D721Med (cell line): Measurements from ENCODE around the gene WNT2B.
A peak's percentile ranks its signal among the peaks of the same experiment; 100 is the strongest.
"Not testable (repeated sequence)": the region's sequence is repeated elsewhere in the genome, so short reads cannot be mapped to it uniquely, and the experiment has no call there.

Experiments used
- DNase-seq: peaks from one replicate; pipeline ENCODE4 v3.0.0; 2011; ENCODE audit warnings: low spot score; ENCODE audit not compliant: insufficient read length
- FAIRE-seq: peaks from 2 replicates; lab custom pipeline; 2011; peaks lifted over from hg19 to GRCh38; lab: Jason Lieb, UNC
- TF ChIP-seq, protein P1 (sequence below): IDR thresholded peaks from 2 replicates; pipeline ENCODE4 v1.5.1; 2012; ENCODE audit warnings: mild to moderate bottlenecking, control low read depth; ENCODE audit not compliant: insufficient read depth; ENCODE audit errors: missing control alignments

WNT2B gene

DNA sequence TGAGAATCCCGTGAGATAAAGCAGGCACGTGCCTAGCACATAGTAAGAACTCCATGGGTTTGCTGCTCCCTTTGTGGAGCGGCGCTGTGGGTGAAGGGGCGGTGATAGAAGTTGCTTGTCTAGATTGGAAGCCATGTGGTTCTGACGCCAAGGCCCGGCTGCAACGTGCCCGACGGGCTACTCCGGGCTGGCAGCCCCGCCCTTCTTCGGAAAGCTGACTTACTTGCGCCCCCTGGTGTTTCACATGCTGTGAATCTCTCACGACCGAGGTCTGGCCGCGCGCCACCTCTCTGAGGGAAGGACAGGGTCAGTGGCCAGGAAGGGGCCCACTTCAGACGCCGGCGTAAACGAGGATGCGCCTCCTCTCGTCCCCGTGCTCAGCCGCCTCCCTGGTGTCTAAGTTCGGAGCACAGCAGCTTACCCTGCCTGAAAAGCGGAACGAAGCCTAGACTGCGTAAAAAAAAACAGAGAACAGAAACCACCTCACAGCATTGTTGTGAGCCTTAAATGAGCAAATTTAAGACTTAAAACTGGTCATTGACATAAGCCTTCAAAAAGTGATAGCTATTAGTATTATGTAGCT lies 42.6 kb upstream of the WNT2B start:
- FAIRE-seq (no peak), DNase-seq (peak; percentile 53)
- TF ChIP-seq, protein P1, sequence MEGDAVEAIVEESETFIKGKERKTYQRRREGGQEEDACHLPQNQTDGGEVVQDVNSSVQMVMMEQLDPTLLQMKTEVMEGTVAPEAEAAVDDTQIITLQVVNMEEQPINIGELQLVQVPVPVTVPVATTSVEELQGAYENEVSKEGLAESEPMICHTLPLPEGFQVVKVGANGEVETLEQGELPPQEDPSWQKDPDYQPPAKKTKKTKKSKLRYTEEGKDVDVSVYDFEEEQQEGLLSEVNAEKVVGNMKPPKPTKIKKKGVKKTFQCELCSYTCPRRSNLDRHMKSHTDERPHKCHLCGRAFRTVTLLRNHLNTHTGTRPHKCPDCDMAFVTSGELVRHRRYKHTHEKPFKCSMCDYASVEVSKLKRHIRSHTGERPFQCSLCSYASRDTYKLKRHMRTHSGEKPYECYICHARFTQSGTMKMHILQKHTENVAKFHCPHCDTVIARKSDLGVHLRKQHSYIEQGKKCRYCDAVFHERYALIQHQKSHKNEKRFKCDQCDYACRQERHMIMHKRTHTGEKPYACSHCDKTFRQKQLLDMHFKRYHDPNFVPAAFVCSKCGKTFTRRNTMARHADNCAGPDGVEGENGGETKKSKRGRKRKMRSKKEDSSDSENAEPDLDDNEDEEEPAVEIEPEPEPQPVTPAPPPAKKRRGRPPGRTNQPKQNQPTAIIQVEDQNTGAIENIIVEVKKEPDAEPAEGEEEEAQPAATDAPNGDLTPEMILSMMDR: peak; percentile 81

DNA sequence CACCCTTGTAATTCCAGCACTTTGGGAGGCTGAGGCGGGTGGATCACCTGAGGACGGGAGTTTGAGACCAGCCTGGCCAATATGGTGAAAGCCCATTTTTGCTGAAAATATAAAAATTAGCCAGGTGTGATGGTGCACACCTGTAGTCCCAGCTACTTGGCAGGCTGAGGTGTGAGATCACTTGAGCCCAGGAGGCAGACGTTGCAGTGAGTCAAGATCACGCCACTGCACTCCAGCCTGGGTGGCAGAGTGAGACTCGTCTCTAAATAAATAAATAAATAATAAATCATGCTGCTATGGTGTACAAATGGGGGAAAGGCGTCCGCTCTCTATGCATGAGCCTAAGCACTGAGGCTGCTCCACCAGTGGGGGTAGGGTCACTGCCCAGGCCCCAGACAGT lies 38.4 kb upstream of the WNT2B start:
- FAIRE-seq, DNase-seq: not testable (repeated sequence)

DNA sequence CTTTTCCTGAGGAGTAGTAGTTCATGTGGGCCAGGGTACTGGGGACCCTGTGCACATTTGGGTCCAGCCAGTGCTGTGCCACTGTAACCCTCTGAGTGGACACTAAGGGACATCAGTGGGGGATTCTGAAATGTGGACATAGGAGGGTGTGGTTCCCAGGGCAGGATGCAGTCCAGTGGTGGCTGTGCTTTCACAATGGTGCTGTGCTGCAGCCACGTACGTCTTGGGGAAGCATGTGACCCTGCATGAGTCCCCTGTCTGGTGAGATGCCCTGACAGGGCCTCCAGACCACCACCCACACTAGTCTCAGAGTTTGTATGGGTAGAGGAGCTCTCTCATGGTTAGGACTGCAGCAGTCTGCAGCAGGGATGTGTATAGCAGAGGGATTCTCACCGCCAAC lies 37.8 kb upstream of the WNT2B start:
- FAIRE-seq: no peak
- DNase-seq: no peak
- TF ChIP-seq, protein P1: no peak

DNA sequence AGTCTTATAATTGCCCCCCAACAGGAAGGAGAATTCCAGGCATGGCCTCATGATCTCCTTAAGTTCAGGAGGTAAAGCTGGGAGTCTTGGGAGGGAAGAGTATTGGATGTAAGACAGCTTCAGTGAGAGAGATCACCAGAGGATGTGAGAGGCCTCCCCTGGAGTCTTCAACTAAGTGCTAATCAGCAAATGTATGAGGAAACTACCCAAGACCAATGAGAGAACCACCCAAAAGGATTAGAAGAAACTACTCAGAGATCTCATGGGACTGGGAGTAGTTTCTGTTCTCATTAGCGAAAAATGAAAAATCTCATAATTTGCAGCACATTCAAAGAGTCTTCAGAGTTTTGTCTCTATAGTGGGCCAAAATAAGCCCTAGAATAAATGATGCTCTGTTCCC lies 36.6 kb upstream of the WNT2B start:
- TF ChIP-seq, protein P1: no peak
- FAIRE-seq (no peak), DNase-seq (no peak)

DNA sequence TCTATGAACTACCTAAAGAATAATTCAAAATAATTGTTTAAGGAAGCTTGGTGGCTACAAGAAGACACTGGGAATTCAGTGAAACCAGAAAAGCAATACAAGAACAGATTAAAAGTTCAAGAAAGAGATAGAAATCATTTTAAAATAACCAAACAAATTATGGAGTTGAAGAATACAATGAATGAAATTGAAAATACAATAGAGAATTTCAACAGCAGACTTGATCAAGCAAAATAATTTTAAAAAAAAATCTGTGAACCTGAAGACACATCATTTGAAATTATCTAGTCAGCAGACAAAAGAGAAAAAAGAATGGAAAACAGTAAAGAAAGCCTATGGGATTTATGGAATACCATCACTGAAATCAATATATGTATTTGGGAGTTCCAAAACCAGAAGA lies 31.2 kb upstream of the WNT2B start:
- TF ChIP-seq, protein P1: no peak
- FAIRE-seq: no peak
- DNase-seq: no peak

DNA sequence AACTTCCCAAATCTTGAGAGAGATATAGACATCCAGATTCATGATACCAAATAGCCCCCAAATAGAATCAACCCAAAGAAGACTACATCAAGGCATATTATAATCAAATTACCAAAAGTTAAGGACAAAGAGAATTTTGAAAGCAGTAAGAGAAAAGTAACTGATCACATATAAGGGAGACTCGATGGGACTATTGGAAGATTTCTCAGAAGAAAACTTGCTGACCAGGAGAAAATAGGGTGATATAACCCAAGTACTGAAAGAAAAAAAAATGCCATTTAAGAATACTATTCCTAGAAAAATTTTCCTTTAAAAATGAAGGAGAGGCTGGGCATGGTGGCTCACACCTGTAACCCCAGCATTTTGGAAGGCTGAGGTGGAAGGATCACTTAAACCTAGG lies 30.5 kb upstream of the WNT2B start:
- no peak for FAIRE-seq
- TF ChIP-seq, protein P1: no peak
- DNase-seq: no peak

DNA sequence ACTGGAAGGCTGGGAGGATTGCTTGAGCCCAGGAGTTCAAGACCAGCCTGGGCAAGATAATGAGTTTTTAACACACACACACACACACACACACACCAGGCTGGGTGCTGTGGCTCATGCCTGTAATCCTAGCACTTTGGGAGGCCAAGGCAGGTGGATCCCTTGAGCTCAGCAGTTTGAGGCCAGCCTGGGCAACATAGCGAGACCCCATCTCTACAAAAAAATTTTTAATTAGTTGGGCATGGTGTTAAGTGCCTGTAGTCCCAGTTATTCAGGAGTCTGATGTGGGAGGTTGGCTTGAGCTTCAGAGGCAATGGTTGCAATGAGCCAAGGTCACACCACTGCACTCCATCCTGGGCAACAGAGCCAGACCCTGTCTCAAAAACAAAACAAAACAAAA lies 22.7 kb upstream of the WNT2B start:
- DNase-seq, FAIRE-seq: not testable (repeated sequence)

DNA sequence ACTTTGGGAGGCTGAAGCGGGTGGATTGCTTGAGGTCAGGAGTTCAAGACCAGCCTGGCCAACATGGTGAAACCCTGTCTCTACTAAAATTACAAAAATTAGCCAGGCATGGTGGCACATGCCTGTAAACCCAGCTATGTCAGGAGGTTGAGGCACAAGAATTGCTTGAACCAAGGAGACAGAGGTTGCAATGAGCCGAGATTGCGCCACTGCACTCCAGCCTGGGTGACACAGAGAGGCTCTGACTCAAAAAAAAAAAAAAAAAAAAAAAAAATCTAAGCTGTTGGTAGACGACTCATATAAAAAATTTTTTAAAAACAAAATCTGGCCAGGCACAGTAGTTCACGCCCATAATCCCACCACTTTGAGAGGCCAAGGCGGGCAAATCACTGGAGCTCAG lies 21.1 kb upstream of the WNT2B start:
- DNase-seq, FAIRE-seq: not testable (repeated sequence)

DNA sequence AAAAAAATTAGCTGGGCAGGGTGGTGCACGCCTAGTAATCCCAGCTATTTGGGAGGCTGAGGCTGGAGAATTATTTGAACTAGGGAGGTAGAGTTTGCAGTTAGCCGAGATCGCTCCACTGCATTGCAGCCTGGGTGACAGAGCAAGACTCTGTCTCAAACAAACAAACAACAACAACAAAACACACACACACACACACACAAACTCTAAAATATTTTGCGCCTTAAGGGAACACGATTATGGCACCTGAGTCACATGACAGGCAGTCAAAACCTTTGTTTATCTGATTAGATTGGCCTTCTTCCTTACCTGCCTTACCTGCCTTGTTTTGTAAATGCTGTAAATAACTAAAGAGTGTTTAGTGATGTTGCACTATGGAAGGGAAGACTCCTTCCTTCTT lies 20.6 kb upstream of the WNT2B start:
- TF ChIP-seq, protein P1: no peak
- FAIRE-seq: no peak
- no peak for DNase-seq
